H1 (cell line): ENCODE results near the gene PRDX2. TPM values are rescaled to one million over a fixed set of nuclear protein-coding genes. Genes with fewer than 3 reads are reported as not detected.

Experiments
- CTCF ChIA-PET: fragments of 300-600 bp; sonication (Branson Sonifier 250); formaldehyde crosslinking; loops from one replicate; lab custom pipeline; 2021; ENCODE audit not compliant: partially characterized antibody; lab: Charles Lee
- POLR2A ChIA-PET: fragments of 300-600 bp; sonication (Branson Sonifier 250); formaldehyde crosslinking; loops from one replicate; lab custom pipeline; 2021; ENCODE audit warnings: inconsistent platforms; ENCODE audit not compliant: partially characterized antibody; lab: Charles Lee
- DNase-seq, 2 experiments: peaks; one replicate each; pipeline versions ENCODE4 v3.0.0 to v3.0.0-alpha.2; 2010 to 2022; ENCODE audit warnings: low spot score in 2 of 2, low read depth in 1 of 2, mixed read lengths in 1 of 2
- FAIRE-seq: peaks from 2 replicates; lab custom pipeline; 2011; peaks lifted over from hg19 to GRCh38; lab: Jason Lieb, UNC
- H2AFZ ChIP-seq: 2 replicates; pipeline ENCODE4 v1.8.1; 2012; ENCODE audit warnings: low read length, inconsistent platforms
- H2AK5ac ChIP-seq: 2 replicates; pipeline ENCODE4 v1.6.1; 2013; ENCODE audit warnings: low read depth, low read length
- H2BK120ac ChIP-seq: replicated peaks from 2 replicates; pipeline ENCODE3; 2013; ENCODE audit warnings: low read depth, low read length, inconsistent platforms
- H2BK12ac ChIP-seq: 2 replicates; pipeline ENCODE4 v1.6.1; 2013; ENCODE audit warnings: low read depth, low read length
- H2BK15ac ChIP-seq: 2 replicates; pipeline ENCODE4 v1.6.1; 2013; ENCODE audit warnings: low read length
- H2BK20ac ChIP-seq: 2 replicates; pipeline ENCODE4 v1.6.1; 2013; ENCODE audit warnings: low read length
- H2BK5ac ChIP-seq: 2 replicates; pipeline ENCODE4 v1.6.1; 2013; ENCODE audit warnings: low read depth, low read length
- H3K14ac ChIP-seq: 2 replicates; pipeline ENCODE4 v1.6.1; 2013; ENCODE audit warnings: inconsistent platforms; ENCODE audit not compliant: insufficient read length
- H3K18ac ChIP-seq: 2 replicates; pipeline ENCODE4 v1.6.1; 2013; ENCODE audit warnings: low read length; ENCODE audit errors: extremely low read depth
- H3K23ac ChIP-seq: 2 replicates; pipeline ENCODE4 v1.6.1; 2013; ENCODE audit warnings: inconsistent platforms; ENCODE audit not compliant: insufficient read length
- H3K23me2 ChIP-seq: 2 replicates; pipeline ENCODE4 v1.6.1; 2013; ENCODE audit warnings: low read depth, low read length
- H3K27ac ChIP-seq: 2 replicates; pipeline ENCODE4 v1.6.1; 2011; ENCODE audit warnings: low read depth, low read length, inconsistent platforms
- H3K27me3 ChIP-seq, 4 experiments: replicated peaks in 1 of 4; 1 replicate in 1 of 4; 2 replicates in 3 of 4; pipeline versions ENCODE4 v1.6.1 to v1.8.1; 2011 to 2013; ENCODE audit warnings: low read length in 3 of 4, mild to moderate bottlenecking in 3 of 4, inconsistent platforms in 2 of 4, mixed read lengths in 2 of 4, moderate library complexity in 1 of 4; ENCODE audit not compliant: control insufficient read depth in 3 of 4, insufficient read depth in 3 of 4; ENCODE audit errors: extremely low read depth in 1 of 4
- H3K36me3 ChIP-seq, 4 experiments: 2 replicates each; pipeline versions ENCODE4 v1.6.1 to v1.8.1; 2011 to 2013; ENCODE audit warnings: mild to moderate bottlenecking in 4 of 4, low read length in 3 of 4, moderate library complexity in 2 of 4, control low read depth in 1 of 4, inconsistent platforms in 1 of 4; ENCODE audit not compliant: insufficient read depth in 4 of 4, control insufficient read depth in 2 of 4
- H3K4ac ChIP-seq: replicated peaks from 2 replicates; pipeline ENCODE3; 2013; ENCODE audit warnings: low read length, low read depth, mixed read lengths, inconsistent platforms; ENCODE audit not compliant: insufficient read length
- H3K4me1 ChIP-seq, 4 experiments: replicated peaks in 1 of 4; 1 replicate in 1 of 4; 2 replicates in 3 of 4; pipeline versions ENCODE4 v1.6.1 to v1.8.1; 2011 to 2013; ENCODE audit warnings: low read length in 3 of 4, inconsistent platforms in 2 of 4, mixed read lengths in 1 of 4; ENCODE audit not compliant: insufficient read depth in 4 of 4, control insufficient read depth in 3 of 4
- H3K4me2 ChIP-seq, 2 experiments: 2 replicates each; pipeline versions ENCODE4 v1.6.1 to v1.8.1; 2011 to 2013; ENCODE audit warnings: low read depth in 2 of 2, low read length in 2 of 2, control low read depth in 1 of 2, inconsistent platforms in 1 of 2, mild to moderate bottlenecking in 1 of 2; ENCODE audit not compliant: insufficient read depth in 1 of 2
- H3K4me3 ChIP-seq, 4 experiments: fragments of 200-600, 300-600 bp in 1 of 4; sonication (generic), shearing (Covaris generic), sonication (Bioruptor Twin) in 1 of 4; 2 replicates each; pipeline versions ENCODE4 v1.5.1 to v1.8.1; 2011 to 2016; ENCODE audit warnings: low read length in 4 of 4, low read depth in 3 of 4, control low read depth in 2 of 4, inconsistent platforms in 2 of 4, mild to moderate bottlenecking in 2 of 4, mixed read lengths in 1 of 4, moderate library complexity in 1 of 4; ENCODE audit not compliant: insufficient read depth in 2 of 4; ENCODE audit errors: extremely low read depth in 1 of 4
- H3K56ac ChIP-seq: replicated peaks from 2 replicates; pipeline ENCODE3; 2013; ENCODE audit warnings: low read depth, mild to moderate bottlenecking, mixed read lengths, low read length, inconsistent platforms; ENCODE audit not compliant: insufficient read length
- H3K79me1 ChIP-seq: 2 replicates; pipeline ENCODE4 v1.6.1; 2013; ENCODE audit warnings: low read depth, low read length, control low read depth
- H3K79me2 ChIP-seq, 2 experiments: 2 replicates each; pipeline versions ENCODE4 v1.6.1 to v1.8.1; 2012 to 2013; ENCODE audit warnings: low read length in 2 of 2, mild to moderate bottlenecking in 2 of 2, inconsistent platforms in 1 of 2; ENCODE audit not compliant: insufficient read depth in 2 of 2, control insufficient read depth in 1 of 2
- H3K9ac ChIP-seq, 4 experiments: replicated peaks in 1 of 4; 1 replicate in 1 of 4; 2 replicates in 3 of 4; pipeline versions ENCODE4 v1.6.1 to v1.8.1; 2011 to 2013; ENCODE audit warnings: low read depth in 3 of 4, low read length in 3 of 4, control low read depth in 2 of 4, mild to moderate bottlenecking in 2 of 4, moderate library complexity in 2 of 4, inconsistent platforms in 1 of 4; ENCODE audit errors: extremely low read depth in 1 of 4
- H3K9me3 ChIP-seq, 2 experiments: 2 replicates each; pipeline versions ENCODE4 v1.6.1 to v1.8.1; 2012 to 2013; ENCODE audit warnings: mild to moderate bottlenecking in 2 of 2, moderate library complexity in 2 of 2, control low read depth in 1 of 2, inconsistent platforms in 1 of 2, low read depth in 1 of 2, low read length in 1 of 2, mixed read lengths in 1 of 2; ENCODE audit not compliant: insufficient read depth in 2 of 2
- H4K20me1 ChIP-seq, 2 experiments: replicated peaks in 1 of 2; 2 replicates each; pipeline versions ENCODE3 to v1.8.1; 2011 to 2013; ENCODE audit warnings: inconsistent platforms in 2 of 2, low read length in 2 of 2, mild to moderate bottlenecking in 1 of 2; ENCODE audit not compliant: insufficient read depth in 2 of 2, control insufficient read depth in 1 of 2
- H4K5ac ChIP-seq: 2 replicates; pipeline ENCODE4 v1.6.1; 2013; ENCODE audit warnings: low read length, low read depth, mixed read lengths, inconsistent platforms; ENCODE audit not compliant: insufficient read length
- H4K8ac ChIP-seq: 2 replicates; pipeline ENCODE4 v1.8.0; 2013; ENCODE audit warnings: mild to moderate bottlenecking, moderate library complexity, low read length, inconsistent platforms; ENCODE audit not compliant: insufficient read depth; ENCODE audit errors: extremely low read depth
- H4K91ac ChIP-seq: replicated peaks from 2 replicates; pipeline ENCODE3; 2013; ENCODE audit warnings: low read length, mixed read lengths, inconsistent platforms; ENCODE audit not compliant: insufficient read length
- EGR1 ChIP-seq: IDR thresholded peaks from 2 replicates; pipeline ENCODE4 v1.6.1; 2011; ENCODE audit warnings: low read depth, low read length, borderline replicate concordance
- WGBS, 2 experiments: shearing (Covaris generic) in 1 of 2; methylation state at CpG; one replicate each; pipeline versions ENCODE4 v1.1.6 to v1.1.7; 2013 to 2015; ENCODE audit warnings: low lambda C conversion rate in 2 of 2, mixed read lengths in 2 of 2, inconsistent platforms in 1 of 2, low coverage in 1 of 2, missing lambda C conversion rate in 1 of 2; ENCODE audit not compliant: insufficient replicate concordance in 2 of 2, insufficient coverage in 1 of 2, insufficient read length in 1 of 2; ENCODE audit errors: extremely low coverage in 1 of 2, missing lambda C conversion rate in 1 of 2; 5-methylcytosine and 5-hydroxymethylcytosine counted together
- polyA plus RNA-seq, 7 experiments: library from polyadenylated mRNA; depleted of rRNA in 3 of 7; stranded (reverse) in 5 of 7; unstranded in 2 of 7; fragments of >200 nt in 5 of 7; fragments of 200-250 nt in 2 of 7; gene quantifications; 1 replicate in 5 of 7; 2 replicates in 1 of 7; 4 replicates in 1 of 7; pipeline versions ENCODE4 v1.2.1 to v1.2.3, GENCODE V29; 2011 to 2013; ENCODE audit warnings: missing spikeins in 2 of 7, mixed read lengths in 2 of 7
- total RNA-seq: library from RNA; stranded (reverse); fragmentation: NEBNext Ultra II Directional; extraction: Animal tissue kit (Norgen Biotek cat#: 25700); gene quantifications from 2 replicates; pipeline ENCODE4 v1.2.1, GENCODE V29; 2021

The PRDX2 gene
- total and polyA plus RNA-seq, 2 of the 8 experiments (the other 6 are each of a cell fraction or from before 2014, with no cell fraction given): 380 to 748 TPM

DNA sequence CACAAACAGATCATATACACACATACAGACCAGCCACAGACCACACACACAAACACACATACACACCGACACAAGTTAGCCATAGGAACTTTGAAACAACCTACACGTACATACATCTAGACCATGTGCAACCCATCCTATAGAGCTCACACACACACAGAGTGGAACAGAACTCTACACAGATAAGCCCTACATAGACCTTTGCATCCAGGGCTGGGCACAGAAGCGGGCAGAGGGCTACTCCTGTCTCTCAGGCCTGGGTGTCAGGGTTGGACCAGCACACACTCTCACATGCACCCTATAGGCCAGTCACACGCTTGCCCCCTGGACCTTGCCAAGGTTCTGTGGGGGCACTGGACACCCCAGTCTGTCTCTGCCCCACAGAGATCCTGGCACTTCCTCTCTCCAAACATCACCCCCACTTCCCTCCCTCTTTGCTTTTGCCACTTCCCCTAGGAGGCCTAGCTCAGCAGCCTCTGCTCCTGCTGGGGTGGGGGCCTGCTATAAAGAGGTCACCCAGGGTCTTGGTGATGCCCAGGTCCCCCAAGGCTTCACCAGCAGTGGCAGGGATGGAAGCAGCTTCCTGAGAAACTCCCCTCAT is 16.1 kb downstream of the PRDX2 start:
- peak overlapping the region; percentile 99 for H2BK15ac ChIP-seq
- H3K79me2 ChIP-seq: no peaks in the 10 kb centered on the region
- H2BK120ac ChIP-seq: no peak overlapping the region
- ChIA-PET POLR2A (interaction anchor here (0.7 to 1.5 kb wide), 2 partner anchors 8 to 9 kb away, joined by 3 to 4 read pairs; no protein-coding TSS in a partner anchor), CTCF (interaction anchor here (1.3 to 4.5 kb wide), 3 partner anchors 8 to 22 kb away, joined by 3 to 39 read pairs (median 15); no protein-coding TSS in a partner anchor)
- H3K27ac ChIP-seq: no peak overlapping the region
- peaks cover 19% of the 10 kb centered on the region; the same call in 1 of the 2 replicates for H3K23me2 ChIP-seq
- peaks cover 16 to 34% (median 22%) of the 10 kb centered on the region in 4 experiments for H3K4me1 ChIP-seq
- H2AK5ac ChIP-seq: peak overlapping the region; percentile 99
- H3K27me3 ChIP-seq: no peaks in the 10 kb centered on the region
- no peak overlapping the region for H3K56ac ChIP-seq
- H3K9ac ChIP-seq: no peak overlapping the region; a peak in 1 of 7 replicates
- H2AFZ ChIP-seq: no peak overlapping the region
- H2BK12ac ChIP-seq: peak overlapping the region; percentile 99
- peak overlapping the region; percentile 82; the same call in 1 of the 2 replicates for H2BK5ac ChIP-seq
- FAIRE-seq (no peak), DNase-seq (no peak)
- H4K8ac ChIP-seq: no peak overlapping the region
- H3K23ac ChIP-seq: no peak overlapping the region
- H3K9me3 ChIP-seq: no peaks in the 10 kb centered on the region
- no peaks in the 10 kb centered on the region; the same call in 1 of the 2 replicates for H3K79me1 ChIP-seq
- H2BK20ac ChIP-seq: no peak overlapping the region
- no peak for TF ChIP-seq EGR1
- peak overlapping the region; percentile 25 for H4K91ac ChIP-seq
- no peak overlapping the region for H3K14ac ChIP-seq
- H3K4ac ChIP-seq: no peak overlapping the region
- no peak overlapping the region for H3K18ac ChIP-seq
- H3K4me2 ChIP-seq: no peak overlapping the region
- no peaks in the 10 kb centered on the region for H3K36me3 ChIP-seq
- H3K4me3 ChIP-seq: no peak overlapping the region
- WGBS, 2 experiments: 90% methylated on average over 4 of the region's 4 CpGs; no CpG with 5 or more reads in 1 of the 2 experiments
- H4K20me1 ChIP-seq: peaks cover 0 to 1% of the 10 kb centered on the region in 2 experiments
- no peak overlapping the region for H4K5ac ChIP-seq
